GM19240 (cell line): Measurements from ENCODE around the gene HPSE2.

Experiments used
- DNase-seq: peaks from one replicate; pipeline ENCODE4 v3.0.0; 2011; ENCODE audit warnings: low spot score; ENCODE audit not compliant: insufficient read length

Gene HPSE2

GRCh38 chr10:98467506-98468318, 767.9 kb downstream of the HPSE2 start:
- DNase-seq: peak; percentile 73

- no peak for DNase-seq
These were observed 768.7 kb downstream of the HPSE2 start for GRCh38 chr10:98466861-98467505.

GRCh38 chr10:98465866-98466265, 769.8 kb downstream of the HPSE2 start:
- no peak for DNase-seq

- no peak for DNase-seq
These were observed 771.5 kb downstream of the HPSE2 start for GRCh38 chr10:98463976-98464754.

- no peak for DNase-seq
These were observed 772.6 kb downstream of the HPSE2 start for GRCh38 chr10:98463016-98463415.

- no peak for DNase-seq
These were observed 774.2 kb downstream of the HPSE2 start for GRCh38 chr10:98461500-98461842.

GRCh38 chr10:98460837-98461499, 774.7 kb downstream of the HPSE2 start:
- no peak for DNase-seq

GRCh38 chr10:98458809-98459784, 776.6 kb downstream of the HPSE2 start:
- DNase-seq: no peak

- DNase-seq: no peak
These were observed 777.9 kb downstream of the HPSE2 start for GRCh38 chr10:98457721-98458120.

- DNase-seq: no peak
These were observed 778.8 kb downstream of the HPSE2 start for GRCh38 chr10:98456686-98457482.

- DNase-seq: no peak
These were observed 779.5 kb downstream of the HPSE2 start for GRCh38 chr10:98456043-98456570.

- DNase-seq: no peak
These were observed 781.9 kb downstream of the HPSE2 start for GRCh38 chr10:98453729-98454128.

GRCh38 chr10:98450618-98451017, 785.0 kb downstream of the HPSE2 start:
- no peak for DNase-seq

- no peak for DNase-seq
These were observed 786.4 kb downstream of the HPSE2 start for GRCh38 chr10:98449287-98449686.

GRCh38 chr10:98446661-98447221, 788.9 kb downstream of the HPSE2 start, which contains the start of gene HPS1:
Gene HPS1 (minus strand): TSS chr10:98446935. CDS start chr10:98443240, 3,695 bp downstream.
- peak; percentile 87 for DNase-seq

GRCh38 chr10:98446151-98446660, 789.4 kb downstream of the HPSE2 start:
- no peak for DNase-seq

GRCh38 chr10:98445200-98445812, 790.3 kb downstream of the HPSE2 start:
- DNase-seq: no peak

GRCh38 chr10:98444314-98445006, 791.2 kb downstream of the HPSE2 start:
- DNase-seq: no peak
